LNCAP (cell line): ENCODE results near the gene ARHGEF16.

Experiments used
- TF ChIP-seq, protein P1 (sequence below): fragments of 450-650 bp; IDR thresholded peaks from 2 replicates; pipeline ENCODE4 v1.5.1; 2017; ENCODE audit warnings: mild to moderate bottlenecking

Gene ARHGEF16

DNA sequence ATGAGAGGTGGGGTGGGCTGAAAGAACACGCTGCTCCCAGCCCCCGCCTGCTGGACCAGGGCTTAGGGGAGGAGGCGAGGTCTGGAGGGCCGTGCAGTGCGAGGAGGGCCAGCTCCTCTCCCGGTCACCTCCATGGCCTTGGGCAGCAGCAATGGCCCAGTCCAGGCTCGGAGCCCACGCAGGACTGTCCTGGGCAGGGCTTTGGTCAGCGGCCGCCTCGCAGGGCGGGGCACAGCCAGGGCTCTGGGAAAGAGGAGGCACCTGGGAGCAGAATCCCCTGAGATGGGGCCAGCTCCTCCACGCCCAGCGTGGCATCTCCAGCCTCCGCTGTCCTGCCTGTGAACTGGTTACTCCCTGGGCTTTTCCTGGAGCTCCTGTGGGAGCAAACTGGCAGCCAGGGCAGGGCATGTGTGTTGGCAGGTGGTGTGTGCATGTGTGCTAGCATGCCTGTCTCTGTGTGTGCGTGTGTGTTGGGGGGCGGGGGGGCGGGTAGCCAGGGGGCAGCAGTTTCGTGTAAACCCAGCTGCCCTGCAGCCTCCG, 27.4 kb downstream of the ARHGEF16 start:
- TF ChIP-seq, protein P1, sequence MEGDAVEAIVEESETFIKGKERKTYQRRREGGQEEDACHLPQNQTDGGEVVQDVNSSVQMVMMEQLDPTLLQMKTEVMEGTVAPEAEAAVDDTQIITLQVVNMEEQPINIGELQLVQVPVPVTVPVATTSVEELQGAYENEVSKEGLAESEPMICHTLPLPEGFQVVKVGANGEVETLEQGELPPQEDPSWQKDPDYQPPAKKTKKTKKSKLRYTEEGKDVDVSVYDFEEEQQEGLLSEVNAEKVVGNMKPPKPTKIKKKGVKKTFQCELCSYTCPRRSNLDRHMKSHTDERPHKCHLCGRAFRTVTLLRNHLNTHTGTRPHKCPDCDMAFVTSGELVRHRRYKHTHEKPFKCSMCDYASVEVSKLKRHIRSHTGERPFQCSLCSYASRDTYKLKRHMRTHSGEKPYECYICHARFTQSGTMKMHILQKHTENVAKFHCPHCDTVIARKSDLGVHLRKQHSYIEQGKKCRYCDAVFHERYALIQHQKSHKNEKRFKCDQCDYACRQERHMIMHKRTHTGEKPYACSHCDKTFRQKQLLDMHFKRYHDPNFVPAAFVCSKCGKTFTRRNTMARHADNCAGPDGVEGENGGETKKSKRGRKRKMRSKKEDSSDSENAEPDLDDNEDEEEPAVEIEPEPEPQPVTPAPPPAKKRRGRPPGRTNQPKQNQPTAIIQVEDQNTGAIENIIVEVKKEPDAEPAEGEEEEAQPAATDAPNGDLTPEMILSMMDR, result no peak

DNA sequence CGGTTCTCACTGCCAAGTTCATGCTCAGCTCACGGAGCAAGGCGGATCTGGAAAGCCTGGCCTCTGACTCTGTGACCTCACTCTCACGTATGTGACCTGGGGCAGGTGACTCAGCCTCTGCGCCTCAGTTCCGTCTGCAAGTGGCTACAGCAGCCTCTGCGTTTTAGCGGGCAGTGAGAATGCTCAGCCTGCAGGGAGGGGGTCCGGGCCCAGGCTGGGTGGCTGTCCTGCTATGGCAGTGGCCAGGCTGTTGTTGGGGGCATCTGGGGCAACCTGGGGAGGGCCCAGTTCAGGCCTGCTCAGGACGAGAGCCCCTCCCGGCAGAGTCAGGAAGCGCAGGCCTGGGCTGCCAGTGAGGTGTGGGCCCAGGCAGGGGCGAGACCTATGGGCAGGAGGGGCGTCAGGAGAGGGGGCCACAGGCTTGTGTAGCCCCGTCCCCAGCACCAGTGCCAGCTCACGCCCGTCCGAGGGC, 27.9 kb downstream of the ARHGEF16 start:
- TF ChIP-seq, protein P1, result peak; percentile 19; the same call in 1 of the 2 replicates

DNA sequence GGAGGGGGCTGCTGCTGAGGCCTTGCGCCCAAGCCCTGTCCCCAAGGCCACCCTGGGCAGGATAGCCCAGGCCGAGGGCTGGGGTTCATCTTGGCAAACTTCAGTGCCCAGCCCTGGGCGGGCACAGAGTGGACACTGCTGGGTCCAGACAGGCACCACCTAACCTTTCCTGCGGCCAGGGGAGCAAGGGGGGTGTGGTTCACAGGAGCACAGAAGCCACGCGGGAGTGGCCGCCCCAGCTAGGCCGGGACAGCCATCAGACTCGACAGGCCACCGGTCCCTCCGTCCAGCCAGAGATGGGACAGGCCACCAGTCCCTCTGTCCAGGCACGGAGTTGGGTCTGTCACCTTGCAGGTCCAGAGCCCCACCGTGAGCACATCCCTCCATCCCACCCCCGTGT, 28.9 kb downstream of the ARHGEF16 start:
- TF ChIP-seq, protein P1, result no peak

DNA sequence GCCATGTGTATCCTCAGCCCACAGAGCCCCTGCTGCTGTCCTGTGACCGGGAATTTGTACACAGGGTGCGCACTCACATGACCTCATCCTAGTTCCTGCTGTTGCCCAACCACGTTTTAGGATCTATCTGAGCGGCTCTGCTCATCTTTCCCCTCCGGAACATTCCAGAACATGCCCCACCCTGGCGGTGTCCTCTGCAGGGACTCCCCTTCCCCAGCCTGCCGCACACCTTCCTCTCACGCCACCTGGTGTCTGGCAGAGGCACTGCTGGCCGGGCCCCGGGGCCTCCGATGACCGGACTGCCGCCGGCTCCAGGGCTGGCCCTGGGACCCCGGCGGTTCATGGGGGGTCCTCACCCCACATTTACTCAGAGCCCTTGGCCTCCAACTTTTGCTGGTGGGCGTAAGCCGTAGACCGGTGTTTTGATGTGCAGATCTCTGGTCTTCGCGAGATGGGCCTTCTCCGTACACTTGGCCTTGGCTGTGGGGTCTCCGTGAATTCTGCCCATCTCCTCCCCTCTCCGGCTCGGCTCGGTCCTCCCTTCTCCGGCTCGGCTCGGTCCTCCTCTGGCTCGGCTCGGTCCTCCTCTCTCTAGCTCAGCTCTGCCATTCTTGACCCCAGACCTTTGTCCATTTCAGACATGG, 29.5 kb downstream of the ARHGEF16 start:
- TF ChIP-seq, protein P1, result peak; percentile 96

DNA sequence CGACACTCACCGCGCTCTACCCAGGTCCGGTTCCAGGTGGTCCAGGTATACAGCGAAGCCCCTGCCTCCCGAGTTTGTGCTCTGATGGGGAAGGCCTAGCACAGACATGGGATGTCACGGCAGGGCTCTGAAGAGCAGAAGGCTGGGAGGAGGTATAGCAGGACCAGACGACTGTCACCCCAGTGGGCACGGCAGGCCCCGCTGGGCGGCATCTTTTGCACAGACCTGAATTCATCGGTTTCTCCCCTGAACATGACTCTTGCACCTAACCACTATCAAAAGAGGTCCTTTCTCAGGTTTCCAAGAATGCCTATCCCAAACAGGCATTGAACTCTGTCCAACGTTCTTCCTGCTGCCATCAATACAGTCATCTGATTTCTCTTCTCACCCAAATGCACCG, 30.6 kb downstream of the ARHGEF16 start:
- TF ChIP-seq, protein P1, result no peak

DNA sequence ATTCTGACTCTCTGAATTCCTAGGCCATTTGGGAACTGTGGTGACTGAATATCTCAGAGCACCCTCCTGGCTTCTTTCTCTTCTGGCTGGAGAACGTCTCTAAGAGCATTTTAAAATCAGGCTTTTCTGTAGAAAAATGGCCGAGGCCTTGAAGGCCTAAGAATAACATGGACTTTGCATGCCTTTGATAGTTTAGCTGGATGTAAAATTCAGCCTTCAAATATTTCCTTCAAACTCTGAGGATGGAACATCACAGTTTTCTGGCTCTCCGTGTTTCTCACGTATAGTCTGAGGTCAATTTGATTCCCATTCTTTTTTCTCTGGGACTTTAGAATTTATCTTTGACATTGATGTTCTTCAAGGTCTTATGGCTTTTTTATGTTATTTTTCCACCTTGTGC, 34.0 kb downstream of the ARHGEF16 start:
- TF ChIP-seq, protein P1, result no peak

DNA sequence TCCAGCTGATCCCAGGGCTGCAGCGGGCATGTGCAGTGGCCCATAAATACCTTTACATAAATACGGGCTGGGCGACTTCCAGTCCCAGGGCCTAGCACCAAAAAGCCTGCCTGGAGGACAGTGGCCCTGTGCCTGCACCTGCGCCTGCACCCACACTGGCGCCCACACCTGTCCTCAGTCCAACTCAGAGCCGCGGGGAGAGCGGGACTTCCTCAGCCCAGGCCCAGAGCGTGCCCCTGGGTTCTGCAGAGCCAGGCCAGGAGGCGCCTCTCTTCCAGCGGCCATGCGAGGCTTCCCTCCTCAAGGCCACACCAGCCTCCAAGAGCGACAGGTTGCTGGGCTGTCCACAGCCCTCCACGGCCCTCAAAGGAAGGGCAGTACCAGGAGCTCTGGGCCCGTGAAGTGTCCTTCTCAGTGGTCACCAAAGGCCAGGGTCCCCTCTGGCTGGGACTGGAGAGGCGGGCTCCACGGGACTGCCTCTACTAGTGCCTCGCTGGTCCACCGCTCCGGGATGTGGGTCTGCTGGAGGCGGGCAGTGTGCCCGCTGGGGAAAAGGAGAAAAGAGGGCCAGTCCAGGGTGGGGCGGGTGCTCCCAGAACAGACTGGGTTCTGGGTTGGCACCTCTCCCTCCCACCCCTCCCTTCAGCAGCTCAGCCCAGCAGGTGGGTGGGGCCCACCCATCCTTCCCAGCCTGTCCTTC, 35.7 kb downstream of the ARHGEF16 start:
- TF ChIP-seq, protein P1, result no peak
